Activated naive CD4-positive, alpha-beta T cell treated with anti-CD3 and anti-CD28 coated beads, Interleukin-2, amount 50 U/mL, for 72 hours (primary cell): ENCODE data around the gene L3MBTL1. TPM values are rescaled to one million over a fixed set of nuclear protein-coding genes. Genes with fewer than 3 reads are reported as not detected.
"Not testable (repeated sequence)": the region's sequence is repeated elsewhere in the genome, so short reads cannot be mapped to it uniquely, and the experiment has no call there.

Experiments used
- ATAC-seq, 2 donors: fragments of 150-1000 bp; cut with Tn5 transposase; 2 replicates each; pipeline ENCODE4 v1.10.0; 2021; ENCODE audit warnings: mild to moderate bottlenecking in 2 of 2, moderate library complexity in 2 of 2
- DNase-seq, 2 donors: peaks; one replicate each; pipeline ENCODE4 v3.0.0; 2021 to 2022; ENCODE audit warnings: low spot score in 2 of 2
- H3K27ac Mint-ChIP-seq, 2 donors: one replicate each; pipeline ENCODE4 v1.8.0; 2022; ENCODE audit warnings: mild to moderate bottlenecking in 2 of 2, mixed read lengths in 2 of 2
- H3K36me3 Mint-ChIP-seq, 2 donors: one replicate each; pipeline ENCODE4 v1.8.0; 2022; ENCODE audit warnings: mixed read lengths in 2 of 2
- H3K9me3 Mint-ChIP-seq, 2 donors: one replicate each; pipeline ENCODE4 v1.8.0; 2022; ENCODE audit warnings: mixed read lengths in 2 of 2
- total RNA-seq, 2 donors: library from RNA; stranded (reverse); gene quantifications; one replicate each; pipeline ENCODE4 v1.2.3, GENCODE V29; 2022

L3MBTL1 gene
- total RNA-seq, 2 donors from 2014 or later = 9.1 to 15.3 TPM

DNA sequence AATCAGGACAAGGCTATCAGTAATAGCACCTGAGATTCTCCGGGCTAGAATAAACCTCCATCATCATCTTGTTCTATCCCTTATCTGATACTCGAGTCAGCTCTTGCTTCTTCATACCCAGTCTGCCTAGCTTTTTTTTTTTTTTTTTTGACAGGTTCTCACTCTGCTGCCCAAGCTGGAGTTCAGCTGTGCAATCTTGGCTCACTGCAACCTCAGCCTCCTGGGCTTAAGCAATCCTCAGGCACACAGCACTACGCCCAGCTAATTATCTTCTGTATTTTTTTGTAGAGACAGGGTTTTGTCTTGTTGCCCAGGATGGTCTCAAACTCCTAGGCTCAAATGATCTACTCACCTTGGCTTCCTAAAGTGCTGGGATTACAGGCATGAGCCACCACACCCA, 30.3 kb upstream of the L3MBTL1 start:
- no peaks in the 10 kb centered on the region for H3K9me3 Mint-ChIP-seq
- no peak overlapping the region for H3K27ac Mint-ChIP-seq
- no peak for DNase-seq
- no peaks in the 10 kb centered on the region for H3K36me3 Mint-ChIP-seq
- ATAC-seq = no peak

DNA sequence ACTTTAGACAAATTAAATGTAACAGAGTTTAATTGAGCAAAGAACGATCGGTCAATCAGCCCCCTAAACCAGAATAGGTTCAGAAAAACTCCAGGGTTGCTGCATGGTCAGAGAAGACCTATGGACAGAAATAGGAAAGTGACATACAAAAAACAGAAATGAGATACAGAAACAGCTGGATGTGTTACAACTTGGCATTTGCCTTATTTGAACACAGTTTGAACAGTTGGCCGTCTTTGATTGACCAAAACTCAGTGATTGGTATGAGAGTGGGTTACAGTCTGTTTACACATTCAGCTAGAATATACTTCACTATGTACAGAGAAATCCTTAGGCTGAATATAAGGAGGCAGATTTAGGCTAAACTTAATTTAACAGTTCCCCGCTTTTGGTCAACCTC, 29.9 kb upstream of the L3MBTL1 start:
- Mint-ChIP-seq H3K27ac (no peak overlapping the region), H3K36me3 (no peaks in the 10 kb centered on the region), H3K9me3 (no peaks in the 10 kb centered on the region)
- DNase-seq (no peak), ATAC-seq (no peak)

GRCh38 chr20:43490038-43490437, 17.5 kb upstream of the L3MBTL1 start:
- Mint-ChIP-seq H3K9me3 (peaks cover 8 to 19% of the 10 kb centered on the region in 2 donors), H3K27ac (no peak overlapping the region), H3K36me3 (peaks cover 11 to 20% of the 10 kb centered on the region in 2 donors)
- ATAC-seq (no peak), DNase-seq (no peak)

- DNase-seq (no peak), ATAC-seq (peak; percentile 91 to 100)
- Mint-ChIP-seq H3K36me3 (peaks cover 11 to 18% of the 10 kb centered on the region in 2 donors), H3K27ac (peak overlapping the region in 1 of 2 donors; percentile 65), H3K9me3 (peaks cover 7 to 11% of the 10 kb centered on the region in 2 donors)
Observed at GRCh38 chr20:43492101-43492500, 15.4 kb upstream of the L3MBTL1 start.

DNA sequence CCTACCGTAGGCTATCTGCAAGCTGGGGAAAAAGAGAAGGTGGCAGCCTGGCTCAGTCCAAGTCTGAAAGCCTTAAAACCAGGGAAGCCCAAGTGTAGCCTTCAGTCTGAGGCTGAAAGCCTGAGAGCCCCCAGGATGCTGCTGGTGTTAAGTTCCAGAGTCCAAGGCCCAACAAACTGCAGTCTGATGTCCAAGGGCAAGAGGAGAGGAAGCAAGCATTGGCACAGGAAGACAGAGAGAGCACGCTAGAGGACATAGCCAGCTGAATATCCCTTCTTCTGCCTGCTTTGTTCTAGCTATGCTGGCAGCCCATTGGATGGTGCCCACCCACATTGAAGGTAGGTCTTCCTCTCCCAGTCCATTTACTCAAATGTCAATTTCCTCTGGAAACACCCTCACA, 12.1 kb upstream of the L3MBTL1 start:
- H3K9me3 Mint-ChIP-seq = no peaks in the 10 kb centered on the region
- H3K36me3 Mint-ChIP-seq = peaks cover 0 to 6% of the 10 kb centered on the region in 2 donors
- no peak for DNase-seq
- H3K27ac Mint-ChIP-seq = no peak overlapping the region
- no peak for ATAC-seq

GRCh38 chr20:43502021-43502420, 5.5 kb upstream of the L3MBTL1 start:
- DNase-seq, H3K36me3 Mint-ChIP-seq, H3K9me3 Mint-ChIP-seq, H3K27ac Mint-ChIP-seq, ATAC-seq: not testable (repeated sequence)

GRCh38 chr20:43506238-43506637, 1.3 kb upstream of the L3MBTL1 start:
- Mint-ChIP-seq H3K9me3 (no peaks in the 10 kb centered on the region), H3K36me3 (no peaks in the 10 kb centered on the region)
- no peak for ATAC-seq

GRCh38 chr20:43508106-43508505, 609 bp downstream of the L3MBTL1 start:
- DNase-seq (no peak), ATAC-seq (peak in 1 of 2 donors; percentile 23)

More at GRCh38 chr20:43506238-43506637, 1.3 kb upstream of the L3MBTL1 start:
- DNase-seq = no peak
- no peak overlapping the region for H3K27ac Mint-ChIP-seq

DNA sequence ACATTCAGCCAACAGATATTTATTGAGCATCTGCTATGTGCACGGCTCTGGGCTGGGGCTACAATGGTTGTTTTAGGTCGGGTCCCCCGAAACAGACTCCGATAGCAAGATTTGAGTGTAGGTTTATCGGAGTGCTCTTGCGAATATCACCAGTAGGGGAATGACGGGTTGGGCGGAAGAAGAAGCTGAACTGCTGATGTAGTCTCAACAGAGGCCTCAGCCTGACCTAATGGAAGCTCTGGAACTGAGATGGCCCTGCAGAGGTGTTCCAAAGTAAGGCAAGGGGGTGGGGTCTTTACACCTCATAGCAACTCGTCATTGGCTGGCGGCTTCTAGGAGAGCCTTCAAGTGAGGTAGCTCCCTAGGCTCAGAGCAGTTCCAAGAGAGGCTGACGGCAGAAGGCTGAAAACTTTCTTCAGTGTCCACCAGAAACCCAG, 1.1 kb downstream of the L3MBTL1 start:
- no peaks in the 10 kb centered on the region for H3K9me3 Mint-ChIP-seq
- ATAC-seq = no peak

More at GRCh38 chr20:43508106-43508505, 609 bp downstream of the L3MBTL1 start:
- no peaks in the 10 kb centered on the region for H3K9me3 Mint-ChIP-seq
- no peaks in the 10 kb centered on the region for H3K36me3 Mint-ChIP-seq
- H3K27ac Mint-ChIP-seq = no peak overlapping the region

GRCh38 chr20:43511879-43512278, 4.4 kb downstream of the L3MBTL1 start:
- DNase-seq (no peak), ATAC-seq (no peak)
- Mint-ChIP-seq H3K27ac (no peak overlapping the region), H3K9me3 (no peaks in the 10 kb centered on the region), H3K36me3 (peaks cover 4% of the 10 kb centered on the region in 2 donors)

More for the DNA sequence above, 1.1 kb downstream of the L3MBTL1 start:
- no peaks in the 10 kb centered on the region for H3K36me3 Mint-ChIP-seq
- no peak for DNase-seq
- H3K27ac Mint-ChIP-seq = no peak overlapping the region

GRCh38 chr20:43513372-43513930, 6.0 kb downstream of the L3MBTL1 start:
- ATAC-seq (no peak), DNase-seq (no peak)
- H3K36me3 Mint-ChIP-seq = peaks cover 4% of the 10 kb centered on the region in 2 donors
- H3K9me3 Mint-ChIP-seq = no peaks in the 10 kb centered on the region
- peak overlapping the region in 1 of 2 donors; percentile 91 for H3K27ac Mint-ChIP-seq

DNA sequence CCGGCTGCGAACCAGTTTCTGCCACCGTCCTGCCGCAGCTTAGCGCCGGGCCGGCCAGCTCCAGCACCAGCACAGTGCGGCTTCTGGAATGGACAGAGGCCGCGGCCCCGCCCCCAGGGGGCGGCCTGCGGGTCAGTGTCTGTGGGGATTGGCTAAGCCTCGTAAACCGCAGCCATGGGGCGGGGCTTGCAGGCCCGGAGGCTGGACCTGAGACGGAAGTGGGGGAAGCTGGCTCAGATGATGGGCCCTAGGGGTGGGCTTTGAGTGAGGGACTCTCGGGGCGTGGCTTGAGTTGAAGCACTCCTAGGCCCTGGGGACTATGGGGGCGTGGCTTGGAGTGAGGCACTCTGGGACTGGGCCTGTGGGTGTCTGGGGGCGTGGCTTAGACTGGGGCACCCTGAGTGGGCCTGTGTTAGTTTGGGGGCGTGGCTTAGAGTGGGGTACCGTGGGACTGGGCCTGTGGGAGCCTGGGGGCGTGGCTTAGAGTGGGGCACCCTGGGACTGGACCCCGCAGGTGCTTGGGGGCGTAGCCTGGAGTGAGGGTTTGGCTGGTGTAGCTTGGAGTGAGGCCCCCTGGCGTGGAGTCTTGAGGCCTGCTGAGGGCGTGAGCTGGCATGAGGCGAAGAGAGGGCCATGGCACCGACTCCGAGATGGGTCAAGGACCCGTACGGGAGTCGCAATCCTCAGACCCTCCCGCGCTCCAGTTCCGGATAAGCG, 6.6 kb downstream of the L3MBTL1 start:
- peak; percentile 90 to 92 for DNase-seq
- peaks cover 4% of the 10 kb centered on the region in 2 donors for H3K36me3 Mint-ChIP-seq
- no peaks in the 10 kb centered on the region for H3K9me3 Mint-ChIP-seq
- H3K27ac Mint-ChIP-seq = peak overlapping the region; percentile 91 to 97
- peak; percentile 86 to 92 for ATAC-seq

DNA sequence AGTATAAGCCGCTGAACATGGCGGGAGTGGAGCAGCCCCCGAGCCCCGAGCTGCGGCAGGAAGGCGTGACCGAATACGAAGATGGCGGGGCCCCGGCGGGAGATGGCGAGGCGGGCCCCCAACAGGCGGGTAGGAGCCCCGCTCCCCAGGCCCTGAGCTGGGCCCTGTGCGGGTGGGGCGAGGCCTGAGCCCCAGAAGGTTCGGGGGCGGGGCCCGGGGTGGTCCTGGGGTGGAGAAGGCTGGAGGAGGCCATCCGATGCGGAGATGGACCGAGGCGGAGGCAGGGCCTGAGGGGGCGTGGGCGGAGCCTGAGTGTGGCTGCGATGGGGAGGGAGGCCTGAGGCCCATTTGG, 7.1 kb downstream of the L3MBTL1 start:
- Mint-ChIP-seq H3K9me3 (no peaks in the 10 kb centered on the region), H3K36me3 (peaks cover 4% of the 10 kb centered on the region in 2 donors), H3K27ac (peak overlapping the region; percentile 91 to 97)
- peak; percentile 11 to 27 for ATAC-seq
- DNase-seq = no peak

DNA sequence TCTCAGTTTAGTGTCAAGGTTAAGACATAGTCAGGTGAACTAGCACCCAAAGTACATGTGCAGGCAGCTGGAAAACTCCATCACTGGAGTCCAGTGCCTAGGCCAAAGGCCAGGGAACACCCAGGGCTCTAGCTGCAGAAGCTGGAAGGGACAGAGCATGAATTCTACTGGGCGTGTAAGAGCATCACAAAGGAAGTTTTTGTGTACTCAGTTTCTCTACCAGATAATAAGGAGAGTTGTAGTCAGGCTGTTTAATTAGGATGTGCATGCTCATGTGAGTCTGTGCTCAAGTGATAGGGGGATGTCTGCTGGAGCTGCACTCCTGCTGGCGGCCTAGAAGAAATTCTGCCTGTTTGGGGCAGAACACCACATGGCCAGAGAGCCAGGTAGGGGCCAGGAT, 8.1 kb downstream of the L3MBTL1 start:
- ATAC-seq (no peak), DNase-seq (no peak)
- H3K27ac Mint-ChIP-seq = no peak overlapping the region
- no peaks in the 10 kb centered on the region for H3K9me3 Mint-ChIP-seq
- peaks cover 4% of the 10 kb centered on the region in 2 donors for H3K36me3 Mint-ChIP-seq

- DNase-seq (no peak), ATAC-seq (no peak)
- H3K27ac Mint-ChIP-seq = no peak overlapping the region
- H3K36me3 Mint-ChIP-seq = peaks cover 4% of the 10 kb centered on the region in 2 donors
- no peaks in the 10 kb centered on the region for H3K9me3 Mint-ChIP-seq
Observed at GRCh38 chr20:43516251-43516824, 8.8 kb downstream of the L3MBTL1 start.

DNA sequence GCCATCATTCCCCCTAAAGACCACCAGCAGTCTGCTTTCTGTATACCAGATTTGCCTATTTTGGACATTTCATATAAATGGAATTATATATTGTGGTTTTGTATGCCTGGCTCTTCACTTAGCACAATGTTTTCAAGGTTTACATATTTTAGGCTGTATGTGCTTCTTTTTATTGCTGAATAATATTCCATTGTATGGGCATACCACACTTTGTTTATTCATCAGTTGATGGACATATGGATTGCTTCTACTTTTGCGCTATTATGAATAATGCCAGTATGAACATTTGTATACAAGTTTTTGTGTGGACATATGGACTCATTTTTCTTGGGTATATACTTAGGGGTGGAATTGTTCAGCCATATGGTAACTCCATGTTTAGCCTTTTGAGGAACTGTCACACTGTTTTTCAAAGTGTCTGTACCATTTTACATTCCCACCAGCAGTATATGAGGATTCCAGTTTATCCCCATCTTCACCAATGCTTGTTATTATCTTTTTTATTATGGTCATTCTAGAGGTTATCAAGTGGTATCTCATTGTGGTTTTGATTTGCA, 12.7 kb downstream of the L3MBTL1 start:
- no peak overlapping the region for H3K27ac Mint-ChIP-seq
- peaks cover 0 to 9% of the 10 kb centered on the region in 2 donors for H3K9me3 Mint-ChIP-seq
- no peaks in the 10 kb centered on the region for H3K36me3 Mint-ChIP-seq
- DNase-seq (no peak), ATAC-seq (no peak)

GRCh38 chr20:43525021-43525420, 17.5 kb downstream of the L3MBTL1 start:
- ATAC-seq = no peak
- no peak for DNase-seq
- H3K9me3 Mint-ChIP-seq = peaks cover 0 to 9% of the 10 kb centered on the region in 2 donors
- H3K27ac Mint-ChIP-seq = no peak overlapping the region
- H3K36me3 Mint-ChIP-seq = no peaks in the 10 kb centered on the region
